HCT116 (cell line): ENCODE data around the gene NUDT5. TPM values are rescaled to one million over a fixed set of nuclear protein-coding genes. Genes with fewer than 3 reads are reported as not detected.
"Not testable (repeated sequence)": the region's sequence is repeated elsewhere in the genome, so short reads cannot be mapped to it uniquely, and the experiment has no call there.

Experiments
- ATAC-seq: fragments of 200-7000 bp; cut with Tn5 transposase; 2 replicates; pipeline ENCODE4 v1.9.1; 2020; ENCODE audit warnings: mild to moderate bottlenecking, moderate library complexity
- BruUV-seq: library from RNA; stranded (reverse); fragments of 400-500 nt; replicated peaks from 2 replicates; lab custom pipeline; 2021; lab: Mats Ljungman, UMichigan
- CTCF ChIA-PET: fragments of 300-600 bp; sonication (Branson Sonifier 250); formaldehyde crosslinking; loops from one replicate; lab custom pipeline; 2021; ENCODE audit warnings: antibody characterized with exemption; lab: Charles Lee
- POLR2A ChIA-PET: fragments of 300-600, 350-600 bp; sonication (Branson Sonifier 250); formaldehyde crosslinking; loops from one replicate; lab custom pipeline; 2021; ENCODE audit warnings: antibody characterized with exemption; lab: Charles Lee
- RAD21 ChIA-PET, 2 experiments: fragments of 300-600 bp; sonication (Branson Sonifier 250); formaldehyde crosslinking; loops; one replicate each; lab custom pipeline; 2023; ENCODE audit warnings: low total read pairs in 2 of 2; ENCODE audit not compliant: uncharacterized antibody in 2 of 2, unreplicated experiment in 2 of 2, low non-redundant PET in 1 of 2; lab: Charles Lee
- DNase-seq: peaks from one replicate; pipeline ENCODE4 v3.0.0-alpha.2; 2010; ENCODE audit warnings: low read depth, low spot score
- H2AFZ ChIP-seq: fragments of 200-600 bp; shearing (Covaris generic), sonication (generic); 2 replicates; pipeline ENCODE4 v1.6.1; 2017; ENCODE audit warnings: low read depth, mixed run types, mixed read lengths, antibody characterized with exemption, low read length; ENCODE audit not compliant: poor library complexity, severe bottlenecking
- H3K27ac ChIP-seq: 2 replicates; pipeline ENCODE4 v1.5.1; 2012; ENCODE audit warnings: low read depth, low read length
- H3K27me3 ChIP-seq: fragments of 200-600 bp; sonication (generic); 2 replicates; pipeline ENCODE4 v1.6.1; 2016; ENCODE audit warnings: mixed run types, low read length, mixed read lengths; ENCODE audit not compliant: insufficient read depth
- H3K36me3 ChIP-seq, 2 experiments: fragments of 200-500 bp in 1 of 2; fragments of 200-600 bp in 1 of 2; sonication (Bioruptor generic) in 1 of 2; sonication (generic) in 1 of 2; 2 replicates each; pipeline versions ENCODE4 v1.5.1 to v1.6.1; 2014 to 2016; ENCODE audit warnings: low read length in 2 of 2, inconsistent platforms in 1 of 2, mixed read lengths in 1 of 2, mixed run types in 1 of 2; ENCODE audit not compliant: insufficient read depth in 2 of 2, control insufficient read depth in 1 of 2
- H3K4me1 ChIP-seq, 2 experiments: fragments of 200-600 bp in 1 of 2; sonication (generic) in 1 of 2; 2 replicates each; pipeline versions ENCODE4 v1.5.1 to v1.6.1; 2012 to 2017; ENCODE audit warnings: low read length in 2 of 2, inconsistent platforms in 1 of 2, mild to moderate bottlenecking in 1 of 2, mixed read lengths in 1 of 2, mixed run types in 1 of 2, moderate library complexity in 1 of 2; ENCODE audit not compliant: insufficient read depth in 2 of 2, control insufficient read depth in 1 of 2
- H3K4me2 ChIP-seq: fragments of 200-600 bp; sonication (generic); 2 replicates; pipeline ENCODE4 v1.6.1; 2017; ENCODE audit warnings: mixed run types, low read length, mixed read lengths
- H3K4me3 ChIP-seq, 2 experiments: fragments of 200-600 bp in 1 of 2; sonication (generic) in 1 of 2; replicated peaks in 1 of 2; 2 replicates each; pipeline ENCODE4 v1.5.1; 2011 to 2016; ENCODE audit warnings: low read length in 2 of 2, control low read depth in 1 of 2, low read depth in 1 of 2, mild to moderate bottlenecking in 1 of 2, mixed read lengths in 1 of 2, mixed run types in 1 of 2
- H3K79me2 ChIP-seq: fragments of 200-600 bp; sonication (generic); 2 replicates; pipeline ENCODE4 v1.6.1; 2017; ENCODE audit warnings: mild to moderate bottlenecking, mixed run types, low read length, moderate library complexity, mixed read lengths; ENCODE audit not compliant: insufficient read depth
- H3K9ac ChIP-seq: fragments of 200-600 bp; sonication (generic); 2 replicates; pipeline ENCODE4 v1.6.1; 2016; ENCODE audit warnings: low read length, mixed read lengths
- H3K9me2 ChIP-seq: fragments of 200-600 bp; sonication (generic), shearing (Covaris generic); 2 replicates; pipeline ENCODE4 v1.6.1; 2017; ENCODE audit warnings: mixed run types, mild to moderate bottlenecking, moderate library complexity; ENCODE audit not compliant: insufficient read depth
- H3K9me3 ChIP-seq, 2 experiments: fragments of 200-500 bp in 1 of 2; fragments of 200-600 bp in 1 of 2; sonication (Bioruptor generic) in 1 of 2; sonication (generic) in 1 of 2; 2 replicates each; pipeline ENCODE4 v1.6.1; 2014 to 2017; ENCODE audit warnings: low read length in 2 of 2, mixed read lengths in 2 of 2, inconsistent platforms in 1 of 2, low read depth in 1 of 2, mild to moderate bottlenecking in 1 of 2, mixed run types in 1 of 2, moderate library complexity in 1 of 2; ENCODE audit not compliant: control insufficient read depth in 1 of 2, insufficient read depth in 1 of 2
- H4K20me1 ChIP-seq: fragments of 200-600 bp; sonication (generic), shearing (Covaris generic); 2 replicates; pipeline ENCODE4 v1.6.1; 2017; ENCODE audit warnings: mixed run types, mild to moderate bottlenecking, moderate library complexity; ENCODE audit not compliant: insufficient read depth
- ATF3 ChIP-seq: IDR thresholded peaks from 2 replicates; pipeline ENCODE4 v1.6.1; 2012
- CBX3 ChIP-seq: IDR thresholded peaks from 2 replicates; pipeline ENCODE4 v1.6.1; 2012; ENCODE audit warnings: low read depth
- CEBPB ChIP-seq: IDR thresholded peaks from 2 replicates; pipeline ENCODE4 v1.6.1; 2012; ENCODE audit warnings: low read depth
- CTCF ChIP-seq, 3 experiments: fragments of 200-600 bp in 1 of 3; sonication (generic) in 1 of 3; IDR thresholded peaks in 2 of 3; conservative IDR thresholded peaks in 1 of 3; 2 replicates each; pipeline ENCODE4 v1.5.1; 2012 to 2017; ENCODE audit warnings: low read depth in 2 of 3, low read length in 2 of 3, antibody characterized with exemption in 1 of 3, borderline replicate concordance in 1 of 3, control low read depth in 1 of 3, mild to moderate bottlenecking in 1 of 3, mixed read lengths in 1 of 3, mixed run types in 1 of 3, moderate library complexity in 1 of 3; ENCODE audit not compliant: insufficient read depth in 1 of 3
- EGR1 ChIP-seq: IDR thresholded peaks from 2 replicates; pipeline ENCODE4 v1.6.1; 2012; ENCODE audit warnings: low read depth
- ELF1 ChIP-seq: IDR thresholded peaks from 2 replicates; pipeline ENCODE4 v1.6.1; 2012; ENCODE audit warnings: low read depth, borderline replicate concordance
- EZH2 ChIP-seq: fragments of 200-600 bp; sonication (generic); IDR thresholded peaks from 2 replicates; pipeline ENCODE4 v1.6.1; 2017; ENCODE audit warnings: antibody characterized with exemption, mixed run types
- EZH2phosphoT487 ChIP-seq: fragments of 200-600 bp; IDR thresholded peaks from 2 replicates; pipeline ENCODE4 v1.6.1; 2018; ENCODE audit warnings: antibody characterized with exemption, borderline replicate concordance
- POLR2A ChIP-seq: IDR thresholded peaks from 2 replicates; pipeline ENCODE4 v1.7.0; 2011; ENCODE audit warnings: borderline replicate concordance; ENCODE audit not compliant: insufficient read depth, insufficient read length; ENCODE audit errors: extremely low read depth
- SIN3A ChIP-seq: IDR thresholded peaks from 2 replicates; pipeline ENCODE4 v1.6.1; 2012; ENCODE audit warnings: low read depth
- SP1 ChIP-seq: IDR thresholded peaks from 2 replicates; pipeline ENCODE4 v1.6.1; 2012; ENCODE audit warnings: low read depth
- SRF ChIP-seq: IDR thresholded peaks from 2 replicates; pipeline ENCODE4 v1.6.1; 2012; ENCODE audit warnings: low read depth
- TCF7L2 ChIP-seq: IDR thresholded peaks from 2 replicates; pipeline ENCODE4 v1.7.0; 2011; ENCODE audit warnings: borderline replicate concordance, inconsistent platforms; ENCODE audit not compliant: insufficient read depth, insufficient read length; ENCODE audit errors: extremely low read depth
- YY1 ChIP-seq: IDR thresholded peaks from 2 replicates; pipeline ENCODE4 v1.6.1; 2011; ENCODE audit warnings: low read length, low read depth, moderate library complexity, mild to moderate bottlenecking; ENCODE audit not compliant: insufficient replicate concordance; ENCODE audit errors: extremely low read depth
- ZBTB33 ChIP-seq: IDR thresholded peaks from 2 replicates; pipeline ENCODE4 v1.6.1; 2011; ENCODE audit warnings: mild to moderate bottlenecking, low read length, moderate library complexity; ENCODE audit not compliant: insufficient replicate concordance; ENCODE audit errors: extremely low read depth
- ZFX ChIP-seq: fragments of 450-650 bp; IDR thresholded peaks from 2 replicates; pipeline ENCODE4 v1.6.1; 2017
- intact Hi-C: fragments of 100-400 bp; cut with micrococcal nuclease; formaldehyde crosslinking; loops from 2 replicates; pipeline ENCODE4 v1.10.0; 2022
- total RNA-seq: library from RNA; stranded (reverse); gene quantifications from one replicate; pipeline ENCODE4 v1.2.1, GENCODE V29; 2021; ENCODE audit not compliant: unreplicated experiment

Gene NUDT5
- total RNA-seq, 1 experiment from 2014 or later = 101 TPM

DNA sequence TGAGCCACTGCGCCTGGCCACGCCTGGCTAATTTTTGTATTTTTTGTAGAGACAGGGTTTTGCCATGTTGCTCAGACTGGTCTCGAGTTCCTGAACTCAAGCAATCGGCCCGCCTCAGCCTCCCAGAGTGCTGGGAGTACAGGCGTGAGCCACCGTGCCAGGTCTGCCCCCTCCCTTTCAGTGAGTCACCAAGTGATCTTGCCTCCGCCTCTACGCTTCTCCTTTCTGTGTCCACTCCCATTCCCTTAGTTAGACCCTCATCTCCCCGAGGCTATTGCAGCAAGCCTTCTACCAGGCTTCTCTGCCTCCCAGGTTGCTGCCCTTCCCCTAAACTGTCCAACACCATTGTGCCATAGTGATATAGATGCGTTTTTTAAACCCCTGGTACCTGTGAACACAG, 33.2 kb upstream of the NUDT5 start:
- Histone ChIP-seq H3K36me3 (peaks cover 24 to 27% of the 10 kb centered on the region in 2 experiments), H3K9me3 (no peaks in the 10 kb centered on the region), H3K9ac (no peak overlapping the region), H2AFZ (no peak overlapping the region), H3K79me2 (peaks cover 41% of the 10 kb centered on the region), H3K4me2 (no peak overlapping the region), H3K9me2 (no peaks in the 10 kb centered on the region), H3K4me1 (no peaks in the 10 kb centered on the region), H3K27me3 (no peaks in the 10 kb centered on the region), H4K20me1 (no peaks in the 10 kb centered on the region), H3K27ac (no peak overlapping the region), H3K4me3 (no peak overlapping the region)
- intact Hi-C loops = no loop called here
- CTCF ChIA-PET = interaction anchor here (1.6 kb wide), 1 partner anchor 15 kb away, joined by 3 read pairs; no protein-coding TSS in a partner anchor
- no TSS peak for BruUV-seq
- POLR2A ChIA-PET = no interaction called here
- RAD21 ChIA-PET = no interaction called here
- ATAC-seq (no peak), DNase-seq (no peak)
- TF ChIP-seq ELF1 (no peak), SIN3A (no peak), ATF3 (no peak), CTCF (IDR thresholded peaks at IDR 0.05 in 2 of 3, conservative IDR thresholded peaks at IDR 0.05 in 1 of 3; ENCODE audit: borderline replicate concordance in 1 of 3, insufficient read depth in 1 of 3, low read depth in 2 of 3, low read length in 2 of 3) (no peak), EZH2 (no peak), CEBPB (no peak), SP1 (no peak), ZFX (no peak), CBX3 (no peak), ZBTB33 (no peak), EZH2phosphoT487 (no peak), POLR2A (no peak), YY1 (no peak), EGR1 (no peak), TCF7L2 (no peak), SRF (no peak)

DNA sequence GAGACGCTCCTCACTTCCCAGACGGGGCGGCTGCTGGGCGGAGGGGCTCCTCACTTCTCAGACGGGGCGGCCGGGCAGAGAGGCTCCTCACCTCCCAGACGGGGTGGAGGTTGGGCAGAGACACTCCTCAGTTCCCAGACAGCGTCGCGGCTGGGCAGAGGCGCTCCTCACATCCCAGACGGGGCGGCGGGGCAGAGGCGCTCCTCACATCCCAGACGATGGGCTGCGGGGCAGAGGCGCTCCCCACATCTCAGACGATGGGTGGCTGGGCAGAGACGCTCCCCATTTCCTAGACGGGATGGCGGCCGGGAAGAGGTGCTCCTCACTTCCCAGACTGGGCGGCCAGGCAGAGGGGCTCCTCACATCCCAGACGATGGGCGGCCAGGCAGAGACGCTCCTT, 30.7 kb upstream of the NUDT5 start:
- ATAC-seq, DNase-seq, H3K4me2 ChIP-seq, H3K9ac ChIP-seq, POLR2A ChIA-PET, H3K9me3 ChIP-seq, H4K20me1 ChIP-seq, intact Hi-C loops, H3K27ac ChIP-seq, BruUV-seq, H3K27me3 ChIP-seq, RAD21 ChIA-PET, CTCF ChIA-PET, H3K9me2 ChIP-seq, H3K4me1 ChIP-seq, H3K4me3 ChIP-seq, H2AFZ ChIP-seq: not testable (repeated sequence)
- Histone ChIP-seq H3K79me2 (peaks cover 56% of the 10 kb centered on the region), H3K36me3 (peaks cover 15 to 20% of the 10 kb centered on the region in 2 experiments)
